ENCODE measurements around the gene STIP1. TPM values are rescaled to one million over a fixed set of nuclear protein-coding genes. Genes with fewer than 3 reads are reported as not detected.

STIP1 gene
- total and polyA plus RNA-seq, 9 of the 15 experiments (the other 6 are each of a cell fraction or from before 2014, with no cell fraction given): 58.1 to 465 (median 346) TPM

- 0 out of 2 replicates have a peak, but pooled peaks have one; percentile 30 for TF ChIP-seq BHLHE40 (IDR thresholded peaks at IDR 0.05; ENCODE audit: low read length)
- no peak for TF ChIP-seq ZNF407 (IDR thresholded peaks at IDR 0.05; ENCODE audit: low read depth)
- 0 out of 2 replicates have a peak, but pooled peaks have one; percentile 10 for TF ChIP-seq SOX6 (IDR thresholded peaks at IDR 0.05)
- TF ChIP-seq PHF21A (IDR thresholded peaks at IDR 0.05; ENCODE audit: borderline replicate concordance, low read depth): 0 out of 2 replicates have a peak, but pooled peaks have one; percentile 9
- TF ChIP-seq CBX3 (IDR thresholded peaks at IDR 0.05; ENCODE audit: borderline replicate concordance in 1 of 2, low read length in 2 of 2): 0 out of 3 replicates have a peak, but pooled peaks of 1 of the 2 experiments have one; percentile 41
- TF ChIP-seq HNRNPH1 (optimal IDR thresholded peaks at IDR 0.05; ENCODE audit: low read depth, low read length): no peak
- TF ChIP-seq POLR2B (IDR thresholded peaks at IDR 0.05; ENCODE audit: low read depth, partially characterized antibody): peak; percentile 54
- peak; percentile 92 for TF ChIP-seq ZNF384 (IDR thresholded peaks at IDR 0.05; ENCODE audit: low read depth, low read length)
- 0 out of 2 replicates have a peak, but pooled peaks have one; percentile 22 for TF ChIP-seq L3MBTL2 (IDR thresholded peaks at IDR 0.05)
- TF ChIP-seq STAT5B (CRISPR knock-in tag; IDR thresholded peaks at IDR 0.05): no peak
- no peak for TF ChIP-seq ZNF347 (CRISPR knock-in tag; IDR thresholded peaks at IDR 0.05; ENCODE audit: low read depth)
- no peak for TF ChIP-seq SAFB2 (IDR thresholded peaks at IDR 0.05; ENCODE audit: borderline replicate concordance, low read depth, low read length, severe bottlenecking)
- TF ChIP-seq HOXB6 (CRISPR knock-in tag; IDR thresholded peaks at IDR 0.05; ENCODE audit: borderline replicate concordance): no peak
- TF ChIP-seq FUS (optimal IDR thresholded peaks at IDR 0.05; ENCODE audit: low read depth, low read length): no peak
- TF ChIP-seq MBD2 (IDR thresholded peaks at IDR 0.05; ENCODE audit: borderline replicate concordance, low read depth): no peak
- TF ChIP-seq PREB (CRISPR knock-in tag; IDR thresholded peaks at IDR 0.05): no peak
- TF ChIP-seq MAX (CRISPR knock-in tag; IDR thresholded peaks at IDR 0.05): no peak
- TF ChIP-seq ESRRA (IDR thresholded peaks at IDR 0.05; ENCODE audit: borderline replicate concordance, low read depth): peak; percentile 65; the same call in 1 of the 2 replicates
- TF ChIP-seq ZBTB12 (CRISPR knock-in tag; IDR thresholded peaks at IDR 0.05): no peak
These were observed 18.6 kb downstream of the STIP1 start (continued) for GRCh38 chr11:64204464-64204989.
